Activated naive CD4-positive, alpha-beta T cell treated with anti-CD3 and anti-CD28 coated beads, Interleukin-2, amount 50 U/mL, for 16 hours (primary cell): Measurements from ENCODE around the gene RADX.

ENCODE experiments used
- DNase-seq: peaks from one replicate; pipeline ENCODE4 v3.0.0-alpha.2; 2020

RADX gene

GRCh38 chrX:106696502-106696901, 84.7 kb downstream of the RADX start:
- no peak for DNase-seq

- DNase-seq, result no peak
Observed at GRCh38 chrX:106698693-106699092, 86.9 kb downstream of the RADX start.

- no peak for DNase-seq
Observed at GRCh38 chrX:106702636-106703035, 90.9 kb downstream of the RADX start.

- DNase-seq, result no peak
Observed at GRCh38 chrX:106706466-106706865, 94.7 kb downstream of the RADX start.

GRCh38 chrX:106707771-106708454, 96.1 kb downstream of the RADX start:
- DNase-seq, result no peak

- DNase-seq, result no peak
Observed at GRCh38 chrX:106710771-106711170, 99.0 kb downstream of the RADX start.

GRCh38 chrX:106711375-106711774, 99.6 kb downstream of the RADX start:
- DNase-seq, result no peak

GRCh38 chrX:106716004-106716403, 104.2 kb downstream of the RADX start:
- DNase-seq, result no peak

GRCh38 chrX:106716463-106716862, 104.7 kb downstream of the RADX start:
- DNase-seq, result no peak

- DNase-seq, result no peak
Observed at GRCh38 chrX:106718709-106719108, 106.9 kb downstream of the RADX start.

GRCh38 chrX:106725931-106726330, 114.2 kb downstream of the RADX start:
- DNase-seq, result no peak

GRCh38 chrX:106726485-106727437, 115.0 kb downstream of the RADX start, which contains the start of gene RNF128:
Gene RNF128, plus strand, starts transcription at chrX:106726701. Its CDS starts 213 bp downstream, at chrX:106726914.
- no peak for DNase-seq

GRCh38 chrX:106728337-106728736, 116.6 kb downstream of the RADX start:
- DNase-seq, result no peak
